A673 (cell line): ENCODE data around the gene TMEM108.
"Not testable (repeated sequence)": the region's sequence is repeated elsewhere in the genome, so short reads cannot be mapped to it uniquely, and the experiment has no call there.

ENCODE experiments used
- CTCF ChIP-seq: fragments of 300-800, 200-600 bp; sonication (generic); conservative IDR thresholded peaks from 2 replicates; pipeline ENCODE4 v1.5.1; 2017; ENCODE audit warnings: low read depth, mild to moderate bottlenecking, antibody characterized with exemption, low read length, moderate library complexity, mixed read lengths
- EZH2 ChIP-seq: fragments of 200-600 bp; sonication (generic); IDR thresholded peaks from 2 replicates; pipeline ENCODE4 v1.6.1; 2017; ENCODE audit warnings: borderline replicate concordance, low read depth, mild to moderate bottlenecking, mixed read lengths, antibody characterized with exemption, low read length; ENCODE audit not compliant: poor library complexity, severe bottlenecking

GRCh38 chr3:133005032-133005431 is 33.2 kb upstream of the TMEM108 start:
- TF ChIP-seq CTCF, EZH2: not testable (repeated sequence)
